Kidney epithelial cell (primary cell): ENCODE measurements around the gene SMAP2. TPM values are rescaled to one million over a fixed set of nuclear protein-coding genes. Genes with fewer than 3 reads are reported as not detected.

Experiments used
- DNase-seq: peaks from one replicate; pipeline ENCODE4 v3.0.0-alpha.2; 2010; ENCODE audit warnings: low read depth
- H3K27me3 ChIP-seq: 2 replicates; pipeline ENCODE4 v1.6.0; 2011; ENCODE audit warnings: low read length; ENCODE audit not compliant: control insufficient read depth, insufficient read depth
- H3K36me3 ChIP-seq: 2 replicates; pipeline ENCODE4 v1.5.1; 2011; ENCODE audit warnings: low read length; ENCODE audit not compliant: control insufficient read depth, insufficient read depth
- H3K4me3 ChIP-seq: 2 replicates; pipeline ENCODE4 v1.5.1; 2011; ENCODE audit warnings: low read depth, mild to moderate bottlenecking, control low read depth, low read length
- total RNA-seq: library from RNA; depleted of rRNA; stranded (reverse); fragments of >200 nt; gene quantifications from 2 replicates; pipeline ENCODE4 v1.2.3, GENCODE V29; 2015
- TF ChIP-seq, protein P1 (sequence below): IDR thresholded peaks from 2 replicates; pipeline ENCODE4 v1.5.1; 2011; ENCODE audit warnings: mild to moderate bottlenecking, moderate library complexity, low read length, control low read depth, inconsistent platforms; ENCODE audit not compliant: insufficient read depth, poor library complexity, severe bottlenecking

The SMAP2 gene
- total RNA-seq, 1 donor from 2014 or later: 13.8 TPM

DNA sequence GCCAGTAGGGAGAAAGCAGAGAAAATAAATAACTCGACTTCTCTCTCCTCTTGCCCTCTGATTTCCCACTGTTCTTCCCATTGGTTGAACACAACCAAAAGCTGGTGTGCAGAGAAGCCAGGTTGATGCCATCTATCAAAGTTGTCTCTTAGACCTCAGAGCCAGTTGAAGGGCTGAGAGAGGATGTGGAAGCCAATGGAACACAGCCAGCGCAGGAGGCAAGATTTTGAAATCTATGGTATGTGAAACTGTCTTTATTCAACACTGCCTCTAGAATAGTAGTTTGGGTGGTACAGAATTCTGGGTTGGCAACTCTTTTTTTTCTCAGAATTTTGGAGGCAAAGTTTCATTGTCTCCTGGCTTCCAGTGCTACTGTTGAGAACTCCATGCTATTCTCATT, 11.3 kb upstream of the SMAP2 start:
- Histone ChIP-seq H3K36me3 (no peaks in the 10 kb centered on the region), H3K4me3 (no peak overlapping the region), H3K27me3 (peaks cover 2% of the 10 kb centered on the region)
- TF ChIP-seq, protein P1, sequence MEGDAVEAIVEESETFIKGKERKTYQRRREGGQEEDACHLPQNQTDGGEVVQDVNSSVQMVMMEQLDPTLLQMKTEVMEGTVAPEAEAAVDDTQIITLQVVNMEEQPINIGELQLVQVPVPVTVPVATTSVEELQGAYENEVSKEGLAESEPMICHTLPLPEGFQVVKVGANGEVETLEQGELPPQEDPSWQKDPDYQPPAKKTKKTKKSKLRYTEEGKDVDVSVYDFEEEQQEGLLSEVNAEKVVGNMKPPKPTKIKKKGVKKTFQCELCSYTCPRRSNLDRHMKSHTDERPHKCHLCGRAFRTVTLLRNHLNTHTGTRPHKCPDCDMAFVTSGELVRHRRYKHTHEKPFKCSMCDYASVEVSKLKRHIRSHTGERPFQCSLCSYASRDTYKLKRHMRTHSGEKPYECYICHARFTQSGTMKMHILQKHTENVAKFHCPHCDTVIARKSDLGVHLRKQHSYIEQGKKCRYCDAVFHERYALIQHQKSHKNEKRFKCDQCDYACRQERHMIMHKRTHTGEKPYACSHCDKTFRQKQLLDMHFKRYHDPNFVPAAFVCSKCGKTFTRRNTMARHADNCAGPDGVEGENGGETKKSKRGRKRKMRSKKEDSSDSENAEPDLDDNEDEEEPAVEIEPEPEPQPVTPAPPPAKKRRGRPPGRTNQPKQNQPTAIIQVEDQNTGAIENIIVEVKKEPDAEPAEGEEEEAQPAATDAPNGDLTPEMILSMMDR: no peak
- no peak for DNase-seq

DNA sequence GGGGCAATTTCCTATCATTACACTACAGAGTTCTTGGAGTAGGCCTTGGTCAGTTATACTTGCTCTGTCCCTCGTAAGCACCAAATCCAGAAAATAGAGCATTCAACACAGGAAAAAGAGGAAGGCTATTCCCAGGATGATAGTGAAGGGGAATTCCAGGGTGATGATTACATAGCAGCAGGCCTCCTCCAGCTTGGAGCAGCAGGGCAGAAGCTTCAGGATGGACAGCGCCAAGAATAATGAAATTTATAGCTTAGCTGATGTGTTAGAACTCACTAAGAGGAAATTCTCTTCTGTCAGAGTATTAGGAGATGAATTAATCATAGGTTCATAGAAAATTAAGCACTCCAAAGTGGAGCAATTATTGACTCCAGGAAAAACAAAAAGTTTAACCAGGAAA, 10.8 kb upstream of the SMAP2 start:
- no peak for DNase-seq
- TF ChIP-seq, protein P1: no peak
- Histone ChIP-seq H3K27me3 (peaks cover 2% of the 10 kb centered on the region), H3K4me3 (no peak overlapping the region), H3K36me3 (no peaks in the 10 kb centered on the region)

DNA sequence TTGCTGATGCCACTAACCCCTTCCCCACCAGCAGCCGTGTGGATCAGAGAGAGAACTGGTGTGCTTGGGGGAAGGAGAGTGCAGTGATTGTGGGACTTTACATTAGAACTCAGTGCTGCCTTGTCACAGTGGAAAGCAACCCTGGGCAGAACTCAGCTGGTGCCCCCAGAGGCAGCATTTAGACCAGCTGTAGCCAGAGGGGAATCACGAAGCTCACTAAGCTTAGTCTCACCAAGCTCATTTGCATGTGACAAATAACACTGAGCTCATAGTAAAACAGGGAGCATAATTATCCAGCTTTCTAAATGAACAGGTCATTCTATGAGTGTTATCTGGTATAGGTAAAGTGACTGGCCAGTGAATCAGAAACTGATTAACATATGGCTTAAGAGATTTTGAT, 9.8 kb upstream of the SMAP2 start:
- H3K27me3 ChIP-seq: peaks cover 2% of the 10 kb centered on the region
- TF ChIP-seq, protein P1: no peak
- H3K4me3 ChIP-seq: no peak overlapping the region
- H3K36me3 ChIP-seq: no peaks in the 10 kb centered on the region
- DNase-seq: no peak

GRCh38 chr1:40371707-40372258, 1.7 kb upstream of the SMAP2 start:
- H3K27me3 ChIP-seq: no peaks in the 10 kb centered on the region
- H3K4me3 ChIP-seq: no peak overlapping the region
- no peaks in the 10 kb centered on the region for H3K36me3 ChIP-seq
- no peak for DNase-seq
- TF ChIP-seq, protein P1: no peak

DNA sequence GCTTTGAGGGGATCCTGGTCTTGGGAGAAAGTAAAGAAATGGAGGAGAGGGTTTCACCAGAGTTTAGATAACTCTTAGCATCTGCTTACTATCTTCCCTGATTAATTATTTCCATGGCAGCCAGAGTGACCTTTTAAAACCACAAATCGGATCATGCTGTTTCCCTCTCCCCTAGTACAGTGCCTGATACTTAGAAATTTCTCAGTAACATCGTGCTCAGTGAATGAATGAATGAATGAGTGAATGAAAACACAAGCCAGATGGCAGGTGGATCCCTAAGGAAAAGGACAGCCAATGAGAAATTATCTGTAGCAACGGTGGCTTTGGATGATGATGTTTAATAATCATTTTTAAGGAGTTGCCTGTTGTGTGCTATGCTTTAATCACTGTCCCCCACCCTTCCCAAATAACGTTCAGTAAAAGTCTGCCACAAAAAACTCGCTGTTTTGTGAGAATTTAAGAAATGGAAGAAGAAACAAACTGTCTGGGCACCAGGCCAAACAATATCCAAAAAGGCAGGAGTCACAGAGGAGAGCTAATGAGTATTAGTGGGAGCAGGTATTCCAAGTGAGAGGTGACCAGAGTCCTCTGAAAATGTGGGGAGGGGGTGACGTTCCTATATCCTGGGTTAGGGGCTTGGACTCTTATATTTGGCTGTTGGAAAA, 737 bp upstream of the SMAP2 start:
- DNase-seq: no peak
- Histone ChIP-seq H3K4me3 (no peak overlapping the region), H3K36me3 (no peaks in the 10 kb centered on the region), H3K27me3 (no peaks in the 10 kb centered on the region)
- TF ChIP-seq, protein P1: no peak

GRCh38 chr1:40377512-40377911, 4.0 kb downstream of the SMAP2 start:
- no peak for DNase-seq
- H3K36me3 ChIP-seq: no peaks in the 10 kb centered on the region
- H3K4me3 ChIP-seq: no peak overlapping the region
- TF ChIP-seq, protein P1: no peak
- H3K27me3 ChIP-seq: no peaks in the 10 kb centered on the region
